ENCODE measurements around the gene RASGRP1.

Gene RASGRP1

GRCh38 chr15:38524156-38524555 is 40.5 kb downstream of the RASGRP1 start:
- H3K27ac ChIP-seq = no peak overlapping the region

GRCh38 chr15:38522922-38523321 is 41.7 kb downstream of the RASGRP1 start:
- Histone ChIP-seq H3K9me3 (no peaks in the 10 kb centered on the region), H3K27ac (no peak overlapping the region), H3K36me3 (peaks cover 7% of the 10 kb centered on the region), H3K4me3 (ENCODE audit: low read depth in 1 of 2, low read length in 1 of 2) (no peak overlapping the region), H3K4me1 (ENCODE audit: control insufficient read depth in 1 of 2, insufficient read depth in 1 of 2, low read depth in 1 of 2, low read length in 1 of 2) (no peaks in the 10 kb centered on the region), H3K27me3 (no peaks in the 10 kb centered on the region)
- no peak for TF ChIP-seq CTCF (IDR thresholded peaks at IDR 0.05)

More at GRCh38 chr15:38524156-38524555, 40.5 kb downstream of the RASGRP1 start:
- Histone ChIP-seq H3K4me1 (ENCODE audit: control insufficient read depth in 1 of 2, insufficient read depth in 1 of 2, low read depth in 1 of 2, low read length in 1 of 2) (peaks cover 0 to under 1% of the 10 kb centered on the region in 2 experiments), H3K4me3 (ENCODE audit: low read depth in 1 of 2, low read length in 1 of 2) (no peak overlapping the region), H3K9me3 (no peaks in the 10 kb centered on the region), H3K36me3 (peaks cover 7% of the 10 kb centered on the region), H3K27me3 (no peaks in the 10 kb centered on the region)
- no peak for TF ChIP-seq CTCF (IDR thresholded peaks at IDR 0.05)

- H3K4me1 ChIP-seq (ENCODE audit: control insufficient read depth in 1 of 2, insufficient read depth in 1 of 2, low read depth in 1 of 2, low read length in 1 of 2) = no peaks in the 10 kb centered on the region
- no peak overlapping the region for H3K27ac ChIP-seq
- H3K4me3 ChIP-seq (ENCODE audit: low read depth in 1 of 2, low read length in 1 of 2) = no peak overlapping the region
- H3K27me3 ChIP-seq = no peaks in the 10 kb centered on the region
- no peaks in the 10 kb centered on the region for H3K9me3 ChIP-seq
- H3K36me3 ChIP-seq = peaks cover 14% of the 10 kb centered on the region
- TF ChIP-seq CTCF (IDR thresholded peaks at IDR 0.05) = no peak
Measured at GRCh38 chr15:38521316-38521715, 43.3 kb downstream of the RASGRP1 start.

GRCh38 chr15:38520035-38520434 is 44.6 kb downstream of the RASGRP1 start:
- no peaks in the 10 kb centered on the region for H3K9me3 ChIP-seq
- no peaks in the 10 kb centered on the region for H3K27me3 ChIP-seq
- peaks cover 17% of the 10 kb centered on the region for H3K36me3 ChIP-seq
- H3K4me1 ChIP-seq (ENCODE audit: control insufficient read depth in 1 of 2, insufficient read depth in 1 of 2, low read depth in 1 of 2, low read length in 1 of 2) = no peaks in the 10 kb centered on the region
- H3K27ac ChIP-seq = no peak overlapping the region
- no peak for TF ChIP-seq CTCF (IDR thresholded peaks at IDR 0.05)
- H3K4me3 ChIP-seq (ENCODE audit: low read depth in 1 of 2, low read length in 1 of 2) = no peak overlapping the region

- Histone ChIP-seq H3K4me1 (ENCODE audit: control insufficient read depth in 1 of 2, insufficient read depth in 1 of 2, low read depth in 1 of 2, low read length in 1 of 2) (no peaks in the 10 kb centered on the region), H3K4me3 (ENCODE audit: low read depth in 1 of 2, low read length in 1 of 2) (no peak overlapping the region), H3K36me3 (peaks cover 21% of the 10 kb centered on the region), H3K27me3 (no peaks in the 10 kb centered on the region), H3K9me3 (no peaks in the 10 kb centered on the region), H3K27ac (no peak overlapping the region)
- TF ChIP-seq CTCF (IDR thresholded peaks at IDR 0.05) = no peak
Measured at GRCh38 chr15:38518084-38518483, 46.5 kb downstream of the RASGRP1 start.

All from neutrophil (primary cell).